ENCODE measurements around the gene HNRNPL. TPM values are rescaled to one million over a fixed set of nuclear protein-coding genes. Genes with fewer than 3 reads are reported as not detected.
A peak's percentile ranks its signal among the peaks of the same experiment; 100 is the strongest.

HNRNPL gene
- total and polyA plus RNA-seq, 9 of the 15 experiments (the other 6 are each of a cell fraction or from before 2014, with no cell fraction given), result 39.5 to 610 (median 299) TPM

DNA sequence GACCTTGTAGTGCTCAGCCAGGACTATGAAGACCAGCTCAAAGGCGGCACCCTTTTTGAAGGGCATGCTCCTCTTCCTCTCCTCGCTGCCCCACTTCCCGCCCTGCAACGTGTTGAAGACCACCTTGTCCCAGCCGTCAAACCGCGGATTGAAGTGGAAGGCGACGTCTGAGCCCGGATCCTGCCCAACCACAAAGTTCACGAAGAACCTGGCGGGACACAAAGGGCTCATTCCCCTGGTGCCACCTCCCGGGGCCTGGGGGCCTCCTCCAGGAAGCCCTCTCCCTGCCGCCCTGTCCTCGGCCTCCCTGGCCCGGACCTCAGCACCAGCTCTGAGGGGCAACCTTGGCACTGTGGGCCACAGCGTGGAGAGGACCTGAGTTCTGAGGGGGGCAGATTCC, 41.0 kb downstream of the HNRNPL start:
- 91% methylated on average over 5 of the region's 17 CpGs for WGBS (ENCODE audit: insufficient coverage, low coverage, missing lambda C conversion rate)
- H2AFZ ChIP-seq (ENCODE audit: low read depth, low read length), result no peak overlapping the region
- BruUV-seq (replicated peaks), result no TSS peak
- no peaks in the 10 kb centered on the region for H3K36me3 ChIP-seq (ENCODE audit: control insufficient read depth, insufficient read depth, low read length)
- FAIRE-seq (no peak), ATAC-seq (no peak), DNase-seq (ENCODE audit: extremely low read depth in 1 of 4, low spot score in 3 of 4) (no peak)
- H3K4me2 ChIP-seq (ENCODE audit: insufficient read depth, low read length), result no peak overlapping the region
- POLR2A ChIA-PET, result no interaction called here
- no peaks in the 10 kb centered on the region for H3K9me1 ChIP-seq (ENCODE audit: control insufficient read depth, insufficient read depth, low read length)
- H4K20me1 ChIP-seq (replicated peaks; ENCODE audit: control insufficient read depth, insufficient read depth, low read length), result no peaks in the 10 kb centered on the region
- CTCF ChIA-PET (ENCODE audit: low intra/inter-chr PET ratio), result no interaction called here
- intact Hi-C loops (cut with micrococcal nuclease) (no loop called here), in situ Hi-C loops (cut with MboI) (no loop called here)
- H3K4me3 ChIP-seq, result no peak overlapping the region
- peak overlapping the region in 1 of 2 experiments; percentile 66; a peak in 1 of 4 replicates for H3K9ac ChIP-seq (ENCODE audit: insufficient read depth in 1 of 2, low read depth in 2 of 2, low read length in 2 of 2)
- peaks cover 0 to 29% of the 10 kb centered on the region in 2 experiments; a peak in 4 of 5 replicates for H3K4me1 ChIP-seq (replicated peaks in 1 of 2; ENCODE audit: control insufficient read depth in 2 of 2, insufficient read depth in 2 of 2, low read length in 2 of 2)
- no peaks in the 10 kb centered on the region for H3K79me2 ChIP-seq (ENCODE audit: control insufficient read depth, insufficient read depth, low read length)
- TF ChIP-seq BHLHE40 (IDR thresholded peaks at IDR 0.05; ENCODE audit: low read length) (no peak), KAT8 (IDR thresholded peaks at IDR 0.05; ENCODE audit: low read depth) (no peak), CEBPB (tag; IDR thresholded peaks at IDR 0.05) (no peak), ZNF212 (CRISPR knock-in tag; IDR thresholded peaks at IDR 0.05) (no peak), PCBP2 (IDR thresholded peaks at IDR 0.05; ENCODE audit: low read depth, low read length, poor library complexity, severe bottlenecking) (no peak), ZNF444 (CRISPR knock-in tag; IDR thresholded peaks at IDR 0.05) (no peak), HDGF (IDR thresholded peaks at IDR 0.05) (no peak), ZFP36 (IDR thresholded peaks at IDR 0.05; ENCODE audit: low read depth, low read length, partially characterized antibody) (peak; percentile 5)
- H3K27me3 ChIP-seq (ENCODE audit: control insufficient read depth in 2 of 2, insufficient read depth in 2 of 2, low read length in 2 of 2), result no peaks in the 10 kb centered on the region; a peak in 1 of 5 replicates
- H3K27ac ChIP-seq (ENCODE audit: extremely low read depth, low read depth, low read length), result no peak overlapping the region
- H3K9me3 ChIP-seq (replicated peaks; ENCODE audit: control insufficient read depth, insufficient read depth, low read depth, low read length), result no peaks in the 10 kb centered on the region
